ENCODE results near the gene MNS1.
"Not testable (repeated sequence)": the region's sequence is repeated elsewhere in the genome, so short reads cannot be mapped to it uniquely, and the experiment has no call there.

DNA sequence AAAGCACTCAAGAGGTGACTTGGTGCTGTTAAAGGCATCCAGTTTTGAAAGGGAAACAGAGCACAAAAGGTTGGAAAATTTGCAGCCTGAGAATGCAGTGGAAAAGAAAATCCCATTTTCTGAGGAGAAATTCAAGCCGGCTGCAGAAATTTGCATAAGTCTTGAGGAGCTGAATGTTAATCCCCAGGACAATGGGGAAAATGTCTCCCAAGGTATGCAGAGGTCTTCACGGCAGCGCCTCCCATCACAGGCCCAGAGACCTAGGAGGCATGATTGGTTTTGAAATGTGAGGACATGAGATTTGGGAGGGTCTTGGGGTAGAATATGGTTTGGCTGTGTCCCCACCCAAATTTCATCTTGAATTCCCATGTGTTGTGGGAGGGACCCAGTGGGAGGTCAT, 67.6 kb downstream of the MNS1 start:
- not testable (repeated sequence) for TF ChIP-seq EZH2 (IDR thresholded peaks at IDR 0.05; ENCODE audit: insufficient read depth, poor library complexity, severe bottlenecking); EZH2phosphoT487 (IDR thresholded peaks at IDR 0.05; ENCODE audit: insufficient read depth, low read depth)
